Measurements from ENCODE around the gene VPS9D1.
A peak's percentile ranks its signal among the peaks of the same experiment; 100 is the strongest.

Gene VPS9D1

GRCh38 chr16:89732918-89733242 lies 12.2 kb upstream of the VPS9D1 start:
- DNase-seq (ENCODE audit: low spot score), result no peak

GRCh38 chr16:89732142-89732917 lies 11.6 kb upstream of the VPS9D1 start:
- DNase-seq (ENCODE audit: low spot score), result no peak

GRCh38 chr16:89730610-89731234 lies 10.0 kb upstream of the VPS9D1 start:
- DNase-seq (ENCODE audit: low spot score), result no peak

GRCh38 chr16:89729863-89730593 lies 9.3 kb upstream of the VPS9D1 start:
- DNase-seq (ENCODE audit: low spot score), result no peak

GRCh38 chr16:89729293-89729692 lies 8.6 kb upstream of the VPS9D1 start:
- DNase-seq (ENCODE audit: low spot score), result no peak

GRCh38 chr16:89727406-89728120 lies 6.9 kb upstream of the VPS9D1 start:
- no peak for DNase-seq (ENCODE audit: low spot score)

- DNase-seq (ENCODE audit: low spot score), result peak; percentile 28
Observed at GRCh38 chr16:89723279-89724250, 2.9 kb upstream of the VPS9D1 start.

- no peak for DNase-seq (ENCODE audit: low spot score)
Observed at GRCh38 chr16:89722392-89723278, 1.9 kb upstream of the VPS9D1 start.

- peak; percentile 77 for DNase-seq (ENCODE audit: low spot score)
Observed at GRCh38 chr16:89721546-89722391, 1.1 kb upstream of the VPS9D1 start.

GRCh38 chr16:89720551-89720812 lies 216 bp downstream of the VPS9D1 start:
- DNase-seq (ENCODE audit: low spot score), result no peak

- DNase-seq (ENCODE audit: low spot score), result no peak
Observed at GRCh38 chr16:89717688-89718505, 2.8 kb downstream of the VPS9D1 start.

- no peak for DNase-seq (ENCODE audit: low spot score)
Observed at GRCh38 chr16:89716916-89717687, 3.6 kb downstream of the VPS9D1 start.

GRCh38 chr16:89716493-89716892 lies 4.2 kb downstream of the VPS9D1 start:
- no peak for DNase-seq (ENCODE audit: low spot score)

GRCh38 chr16:89712274-89712781 lies 8.4 kb downstream of the VPS9D1 start:
- DNase-seq (ENCODE audit: low spot score), result no peak

- DNase-seq (ENCODE audit: low spot score), result peak; percentile 90
Observed at GRCh38 chr16:89711601-89712273, 9.0 kb downstream of the VPS9D1 start.

GRCh38 chr16:89710709-89711564 lies 9.8 kb downstream of the VPS9D1 start:
- DNase-seq (ENCODE audit: low spot score), result no peak
